Measurements from ENCODE around the gene TTC14. TPM values are rescaled to one million over a fixed set of nuclear protein-coding genes. Genes with fewer than 3 reads are reported as not detected.
"Not testable (repeated sequence)": the region's sequence is repeated elsewhere in the genome, so short reads cannot be mapped to it uniquely, and the experiment has no call there.

The TTC14 gene
- total and polyA plus RNA-seq, 12 donors: 6.3 to 23.3 (median 11.3) TPM

GRCh38 chr3:180617049-180617448 lies 15.1 kb downstream of the TTC14 start:
- no peaks in the 10 kb centered on the region for H3K4me1 ChIP-seq
- peaks cover 0 to 6% (median 0%) of the 10 kb centered on the region in 11 donors for H3K9me3 ChIP-seq
- DNase-seq (no peak), ATAC-seq (no peak)
- H3K36me3 ChIP-seq: peaks cover 0 to 26% (median 1%) of the 10 kb centered on the region in 9 donors
- TF ChIP-seq CTCF (IDR thresholded peaks at IDR 0.05): no peak
- no peak overlapping the region for H3K4me3 ChIP-seq
- H3K27ac ChIP-seq: no peak overlapping the region
- 95 to 99% methylated on average over 2 of the region's 2 CpGs for WGBS, 2 donors
- intact Hi-C loops (cut with DNase I): no loop called here
- H3K27me3 ChIP-seq: no peaks in the 10 kb centered on the region

- H3K4me3 ChIP-seq; ATAC-seq; DNase-seq; H3K27me3 ChIP-seq; intact Hi-C loops (cut with DNase I); H3K9me3 ChIP-seq; H3K27ac ChIP-seq; H3K4me1 ChIP-seq: not testable (repeated sequence)
- peaks cover 0 to 11% (median 0%) of the 10 kb centered on the region in 9 donors for H3K36me3 ChIP-seq
- 96 to 98% methylated on average over 2 of the region's 2 CpGs for WGBS, 2 donors
These were observed 16.6 kb downstream of the TTC14 start for GRCh38 chr3:180618563-180618962.

GRCh38 chr3:180619723-180620122 lies 17.8 kb downstream of the TTC14 start:
- H3K36me3 ChIP-seq: peaks cover 0 to 6% (median 0%) of the 10 kb centered on the region in 9 donors
- no peaks in the 10 kb centered on the region for H3K4me1 ChIP-seq
- intact Hi-C loops (cut with DNase I): no loop called here
- H3K27me3 ChIP-seq: no peaks in the 10 kb centered on the region
- WGBS, 2 donors: 59 to 71% methylated on average over 2 of the region's 2 CpGs
- H3K4me3 ChIP-seq: no peak overlapping the region
- no peak for DNase-seq
- no peak for ATAC-seq
- H3K9me3 ChIP-seq: peaks cover 0 to 10% (median 0%) of the 10 kb centered on the region in 11 donors
- TF ChIP-seq CTCF (IDR thresholded peaks at IDR 0.05): no peak
- no peak overlapping the region for H3K27ac ChIP-seq

- no peak overlapping the region for H3K4me3 ChIP-seq
- intact Hi-C loops (cut with DNase I): no loop called here
- TF ChIP-seq CTCF (IDR thresholded peaks at IDR 0.05): no peak
- no peak for DNase-seq
- 93 to 96% methylated on average over 2 of the region's 2 CpGs for WGBS, 2 donors
- H3K27ac ChIP-seq: no peak overlapping the region
- ATAC-seq: no peak
- H3K9me3 ChIP-seq: peaks cover 0 to 5% (median 0%) of the 10 kb centered on the region in 11 donors
- no peaks in the 10 kb centered on the region for H3K27me3 ChIP-seq
- peaks cover 0 to 6% (median 0%) of the 10 kb centered on the region in 9 donors for H3K36me3 ChIP-seq
- no peaks in the 10 kb centered on the region for H3K4me1 ChIP-seq
These were observed 22.8 kb downstream of the TTC14 start for GRCh38 chr3:180624714-180625113.

DNA sequence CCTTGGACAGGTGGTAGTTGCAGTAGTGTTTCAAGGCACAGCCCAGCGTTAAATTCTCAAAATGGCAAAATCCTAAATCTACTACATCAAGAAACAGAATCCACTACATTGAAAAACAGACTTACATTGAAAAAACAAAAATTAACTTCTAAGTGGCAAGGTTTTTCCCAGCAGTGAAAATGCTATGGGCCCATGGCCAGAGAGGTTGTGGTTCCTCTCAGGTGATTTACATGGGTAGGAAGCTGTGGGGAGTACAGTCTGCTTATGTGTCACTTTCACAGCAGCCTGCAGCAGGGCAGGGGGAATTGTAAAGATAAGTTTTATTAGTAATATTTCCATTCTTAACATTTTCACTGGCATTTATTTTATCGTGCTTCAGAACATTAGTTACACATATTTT lies 24.9 kb downstream of the TTC14 start:
- 62 to 96% methylated on average over 2 of the region's 2 CpGs for WGBS, 2 donors
- no peak for DNase-seq
- Histone ChIP-seq H3K4me1 (no peaks in the 10 kb centered on the region), H3K27ac (no peak overlapping the region), H3K36me3 (peaks cover 0 to 6% (median 0%) of the 10 kb centered on the region in 9 donors), H3K27me3 (no peaks in the 10 kb centered on the region), H3K9me3 (peaks cover 0 to 5% (median 0%) of the 10 kb centered on the region in 11 donors), H3K4me3 (no peak overlapping the region)
- no peak for ATAC-seq
- intact Hi-C loops (cut with DNase I): no loop called here
- no peak for TF ChIP-seq CTCF (IDR thresholded peaks at IDR 0.05)
